Parathyroid adenoma (tissue), 2 donors: ENCODE data around the gene CEP164.

Experiments
- H2AFZ ChIP-seq: fragments of 300-600 bp; sonication (generic); one replicate; pipeline ENCODE4 v1.7.0; 2017; ENCODE audit warnings: antibody characterized with exemption, mild to moderate bottlenecking
- H3K27ac ChIP-seq: fragments of 300-600 bp; sonication (generic); one replicate; pipeline ENCODE4 v1.7.0; 2017
- H3K27me3 ChIP-seq: fragments of 300-600 bp; sonication (generic); one replicate; pipeline ENCODE4 v1.7.0; 2017; ENCODE audit warnings: low read length; ENCODE audit not compliant: control insufficient read depth, insufficient read depth
- H3K36me3 ChIP-seq: fragments of 300-600 bp; sonication (generic); one replicate; pipeline ENCODE4 v1.7.0; 2017; ENCODE audit warnings: low read length; ENCODE audit not compliant: control insufficient read depth, insufficient read depth
- H3K4me1 ChIP-seq: fragments of 300-600 bp; sonication (generic); one replicate; pipeline ENCODE4 v1.7.0; 2017; ENCODE audit warnings: control low read depth
- H3K4me2 ChIP-seq: fragments of 300-600 bp; sonication (generic); one replicate; pipeline ENCODE4 v1.7.0; 2017; ENCODE audit warnings: low read length
- H3K4me3 ChIP-seq: fragments of 300-600 bp; sonication (generic); one replicate; pipeline ENCODE4 v1.7.0; 2017; ENCODE audit warnings: low read depth, low read length
- H3K79me2 ChIP-seq: fragments of 300-600 bp; sonication (generic); one replicate; pipeline ENCODE4 v1.7.0; 2017; ENCODE audit warnings: control low read depth
- H3K9ac ChIP-seq: fragments of 300-600 bp; sonication (generic); one replicate; pipeline ENCODE4 v1.7.0; 2017; ENCODE audit warnings: mild to moderate bottlenecking
- H3K9me3 ChIP-seq: fragments of 300-600 bp; sonication (generic); one replicate; pipeline ENCODE4 v1.7.0; 2017; ENCODE audit warnings: low read length; ENCODE audit not compliant: control insufficient read depth
- CTCF ChIP-seq: fragments of 300-600 bp; sonication (generic); IDR thresholded peaks from one replicate; pipeline ENCODE4 v1.7.0; 2017; ENCODE audit warnings: antibody characterized with exemption, mild to moderate bottlenecking
- donor health status: primary hyperparathyroidism.

The CEP164 gene

GRCh38 chr11:117434481-117434880 lies 106.8 kb downstream of the CEP164 start:
- Histone ChIP-seq H3K27me3 (no peaks in the 10 kb centered on the region), H3K79me2 (no peaks in the 10 kb centered on the region), H3K9me3 (no peaks in the 10 kb centered on the region), H3K4me1 (no peaks in the 10 kb centered on the region), H3K27ac (no peak overlapping the region), H3K36me3 (no peaks in the 10 kb centered on the region), H3K9ac (no peak overlapping the region), H3K4me3 (no peak overlapping the region), H2AFZ (no peak overlapping the region), H3K4me2 (no peak overlapping the region)
- TF ChIP-seq CTCF = no peak

- Histone ChIP-seq H3K4me2 (no peak overlapping the region), H2AFZ (no peak overlapping the region), H3K36me3 (no peaks in the 10 kb centered on the region), H3K9me3 (no peaks in the 10 kb centered on the region), H3K4me1 (no peaks in the 10 kb centered on the region), H3K9ac (no peak overlapping the region), H3K27me3 (no peaks in the 10 kb centered on the region), H3K4me3 (no peak overlapping the region), H3K79me2 (no peaks in the 10 kb centered on the region), H3K27ac (no peak overlapping the region)
- no peak for TF ChIP-seq CTCF
Measured at GRCh38 chr11:117435326-117435725, 107.7 kb downstream of the CEP164 start.

GRCh38 chr11:117437041-117437790 lies 109.6 kb downstream of the CEP164 start:
- Histone ChIP-seq H3K27ac (no peak overlapping the region), H2AFZ (no peak overlapping the region), H3K4me2 (no peak overlapping the region), H3K79me2 (no peaks in the 10 kb centered on the region), H3K4me3 (no peak overlapping the region), H3K36me3 (no peaks in the 10 kb centered on the region), H3K4me1 (no peaks in the 10 kb centered on the region), H3K9ac (no peak overlapping the region), H3K9me3 (no peaks in the 10 kb centered on the region), H3K27me3 (no peaks in the 10 kb centered on the region)
- no peak for TF ChIP-seq CTCF

- Histone ChIP-seq H3K4me2 (no peak overlapping the region), H3K79me2 (no peaks in the 10 kb centered on the region), H3K4me3 (no peak overlapping the region), H3K9me3 (no peaks in the 10 kb centered on the region), H2AFZ (no peak overlapping the region), H3K4me1 (no peaks in the 10 kb centered on the region), H3K9ac (no peak overlapping the region), H3K36me3 (no peaks in the 10 kb centered on the region), H3K27ac (no peak overlapping the region), H3K27me3 (no peaks in the 10 kb centered on the region)
- no peak for TF ChIP-seq CTCF
Measured at GRCh38 chr11:117437791-117438130, 110.1 kb downstream of the CEP164 start.

- no peak for TF ChIP-seq CTCF
- no peak overlapping the region for H3K4me2 ChIP-seq
- H3K36me3 ChIP-seq = no peaks in the 10 kb centered on the region
- H3K79me2 ChIP-seq = no peaks in the 10 kb centered on the region
- H3K27ac ChIP-seq = no peak overlapping the region
- H3K27me3 ChIP-seq = no peaks in the 10 kb centered on the region
- H3K9me3 ChIP-seq = no peaks in the 10 kb centered on the region
- no peaks in the 10 kb centered on the region for H3K4me1 ChIP-seq
- no peak overlapping the region for H3K9ac ChIP-seq
- no peak overlapping the region for H2AFZ ChIP-seq
- H3K4me3 ChIP-seq = no peak overlapping the region
Measured at GRCh38 chr11:117438371-117439000, 110.8 kb downstream of the CEP164 start.
